WTC11 (cell line): ENCODE results near the gene RBM26. TPM values are rescaled to one million over a fixed set of nuclear protein-coding genes. Genes with fewer than 3 reads are reported as not detected.

Experiments used
- ATAC-seq: fragments of 200-7000 bp; cut with Tn5 transposase; 2 replicates; pipeline ENCODE4 v1.10.0; 2021; ENCODE audit warnings: mild to moderate bottlenecking, moderate library complexity
- CTCF ChIA-PET: fragments of 300-600 bp; sonication (Branson Sonifier 250); formaldehyde crosslinking; loops from one replicate; lab custom pipeline; 2021; ENCODE audit warnings: antibody characterized with exemption; lab: Charles Lee
- POLR2A ChIA-PET: fragments of 350-600 bp; sonication (Branson Sonifier 250); formaldehyde crosslinking; loops from one replicate; lab custom pipeline; 2021; ENCODE audit warnings: antibody characterized with exemption; lab: Charles Lee
- DNase-seq: peaks from one replicate; pipeline ENCODE4 v3.0.0; 2021; ENCODE audit warnings: low spot score
- H3K27ac Mint-ChIP-seq: 2 replicates; pipeline ENCODE4 v1.8.0; 2021; ENCODE audit warnings: mixed read lengths
- H3K27me3 Mint-ChIP-seq: 2 replicates; pipeline ENCODE4 v1.8.0; 2021; ENCODE audit warnings: low read depth, mild to moderate bottlenecking, moderate library complexity, mixed read lengths
- H3K36me3 Mint-ChIP-seq: 2 replicates; pipeline ENCODE4 v1.8.0; 2021; ENCODE audit warnings: mixed read lengths
- H3K4me1 Mint-ChIP-seq: 2 replicates; pipeline ENCODE4 v1.8.0; 2022; ENCODE audit warnings: mixed read lengths
- H3K4me3 Mint-ChIP-seq: 2 replicates; pipeline ENCODE4 v1.8.0; 2021; ENCODE audit warnings: mild to moderate bottlenecking, moderate library complexity, mixed read lengths
- H3K9me3 Mint-ChIP-seq: 2 replicates; pipeline ENCODE4 v1.8.0; 2021; ENCODE audit warnings: mixed read lengths
- ATF1 ChIP-seq: sonication (generic); formaldehyde crosslinking; IDR thresholded peaks from 2 replicates; pipeline ENCODE4 v1.8.1; 2023; ENCODE audit warnings: mild to moderate bottlenecking, moderate library complexity, missing genetic modification reagents
- ATF2 ChIP-seq: sonication (generic); formaldehyde crosslinking; IDR thresholded peaks from 2 replicates; pipeline ENCODE4 v1.8.1; 2022; ENCODE audit warnings: low read depth, missing genetic modification reagents, borderline replicate concordance
- ATF6 ChIP-seq: sonication (generic); formaldehyde crosslinking; IDR thresholded peaks from 2 replicates; pipeline ENCODE4 v1.8.1; 2023; ENCODE audit warnings: mild to moderate bottlenecking, missing genetic modification reagents
- CREB1 ChIP-seq: sonication (generic); formaldehyde crosslinking; IDR thresholded peaks from 2 replicates; pipeline ENCODE4 v1.8.0; 2023; ENCODE audit warnings: mild to moderate bottlenecking, missing genetic modification reagents
- CTCF ChIP-seq: fragments of 200-600 bp; IDR thresholded peaks from 2 replicates; pipeline ENCODE4 v1.8.0; 2022; ENCODE audit warnings: antibody characterized with exemption
- E2F4 ChIP-seq: sonication (generic); formaldehyde crosslinking; IDR thresholded peaks from 2 replicates; pipeline ENCODE4 v1.8.1; 2022; ENCODE audit warnings: low read depth, mild to moderate bottlenecking, moderate library complexity, missing genetic modification reagents, borderline replicate concordance
- FOXP1 ChIP-seq: sonication (generic); formaldehyde crosslinking; IDR thresholded peaks from 2 replicates; pipeline ENCODE4 v1.8.0; 2022; ENCODE audit warnings: missing genetic modification reagents, mild to moderate bottlenecking, moderate library complexity, borderline replicate concordance
- IRF1 ChIP-seq: sonication (generic); formaldehyde crosslinking; IDR thresholded peaks from 2 replicates; pipeline ENCODE4 v1.8.0; 2023; ENCODE audit warnings: missing genetic modification reagents
- NFYB ChIP-seq: sonication (generic); formaldehyde crosslinking; conservative IDR thresholded peaks from 2 replicates; pipeline ENCODE4 v1.8.0; 2022; ENCODE audit warnings: low read depth, missing genetic modification reagents
- TEAD1 ChIP-seq: sonication (generic); formaldehyde crosslinking; IDR thresholded peaks from 2 replicates; pipeline ENCODE4 v1.8.0; 2022; ENCODE audit warnings: mild to moderate bottlenecking, missing genetic modification reagents
- ZNF281 ChIP-seq: sonication (generic); formaldehyde crosslinking; IDR thresholded peaks from 2 replicates; pipeline ENCODE4 v1.8.0; 2023; ENCODE audit warnings: mild to moderate bottlenecking, missing genetic modification reagents
- ZNF512 ChIP-seq: sonication (generic); formaldehyde crosslinking; IDR thresholded peaks from 2 replicates; pipeline ENCODE4 v1.8.1; 2022; ENCODE audit warnings: missing genetic modification reagents, borderline replicate concordance
- total RNA-seq: library from RNA; stranded (reverse); gene quantifications from 3 replicates; pipeline ENCODE4 v1.2.3, GENCODE V29; 2021

Gene RBM26
- total RNA-seq, 1 experiment from 2014 or later: 64.1 TPM

- TF ChIP-seq ATF6 (no peak), ATF2 (no peak), CREB1 (CRISPR knock-in tag) (no peak), NFYB (CRISPR knock-in tag) (no peak), E2F4 (CRISPR knock-in tag) (no peak), IRF1 (no peak), CTCF (no peak)
- TF ChIP-seq, all 79 proteins: peak for 0
Observed at GRCh38 chr13:79401259-79402070, 4.6 kb downstream of the RBM26 start (continued).

- Mint-ChIP-seq H3K4me3 (no peak overlapping the region), H3K36me3 (peaks cover 43% of the 10 kb centered on the region), H3K4me1 (peaks cover 52% of the 10 kb centered on the region), H3K9me3 (peaks cover 19% of the 10 kb centered on the region), H3K27me3 (no peaks in the 10 kb centered on the region), H3K27ac (0 out of 2 replicates have a peak overlapping the region, but pooled peaks have one; percentile 24)
- TF ChIP-seq FOXP1 (CRISPR knock-in tag): no peak
- TF ChIP-seq ZNF512: no peak
- ChIA-PET CTCF (interaction anchor here (1.5 to 1.6 kb wide), 2 partner anchors 7 to 143 kb away, joined by 4 to 5 read pairs; no protein-coding TSS in a partner anchor), POLR2A (no interaction called here)
- no peak for ATAC-seq
- DNase-seq: no peak
Observed at GRCh38 chr13:79398915-79399314, 7.1 kb downstream of the RBM26 start.

GRCh38 chr13:79398127-79398526 is 7.9 kb downstream of the RBM26 start:
- Mint-ChIP-seq H3K4me1 (peaks cover 59% of the 10 kb centered on the region), H3K36me3 (peaks cover 43% of the 10 kb centered on the region), H3K27me3 (no peaks in the 10 kb centered on the region), H3K9me3 (peaks cover 19% of the 10 kb centered on the region), H3K27ac (no peak overlapping the region; the same call in 1 of the 2 replicates), H3K4me3 (no peak overlapping the region)
- CTCF ChIA-PET: interaction anchor here (0.7 kb wide), 1 partner anchor 130 kb away, joined by 3 read pairs; no protein-coding TSS in a partner anchor
- POLR2A ChIA-PET: no interaction called here
- DNase-seq (no peak), ATAC-seq (no peak)
- no peak for TF ChIP-seq E2F4 (CRISPR knock-in tag)
- TF ChIP-seq TEAD1 (CRISPR knock-in tag): no peak
- no peak for TF ChIP-seq ATF1 (CRISPR knock-in tag)
- no peak for TF ChIP-seq CTCF
- no peak for TF ChIP-seq ZNF281
